Vagina (tissue), 2 donors: ENCODE data around the gene MAS1.

Experiments used
- POLR2A ChIP-seq, 2 donors: fragments of 450-650 bp; IDR thresholded peaks; one replicate each; pipeline ENCODE4 v1.6.1; 2017; ENCODE audit warnings: antibody characterized with exemption in 2 of 2, mild to moderate bottlenecking in 2 of 2, moderate library complexity in 2 of 2
- TF ChIP-seq, protein P1 (sequence below), 3 experiments: fragments of 450-650 bp in 2 of 3; fragments of 200-600 bp in 1 of 3; sonication (generic) in 1 of 3; IDR thresholded peaks; one replicate each; pipeline ENCODE4 v1.5.1; 2017 to 2019; ENCODE audit warnings: antibody characterized with exemption in 3 of 3, mild to moderate bottlenecking in 2 of 3, moderate library complexity in 2 of 3

DNA sequence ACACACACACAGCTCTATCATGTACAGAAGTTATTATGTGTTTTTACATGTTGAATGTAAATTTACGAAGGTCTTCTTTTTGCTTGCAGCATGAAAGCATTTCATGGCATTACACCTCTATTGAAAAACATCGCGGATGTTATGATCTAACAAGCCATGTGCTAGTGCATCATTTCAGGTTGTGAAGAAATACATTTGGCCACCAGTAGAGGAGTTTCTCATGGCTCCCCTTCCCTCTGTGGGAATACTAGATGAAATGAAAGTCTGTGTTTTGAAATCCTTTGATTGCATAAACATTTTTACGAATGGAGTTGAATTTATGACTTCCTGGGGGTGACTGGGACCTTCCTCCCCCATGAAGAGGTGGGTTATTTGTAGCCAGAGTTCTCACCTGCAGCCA is 17.7 kb downstream of the MAS1 start:
- no peak for TF ChIP-seq POLR2A (IDR thresholded peaks at IDR 0.05)
- TF ChIP-seq, protein P1, sequence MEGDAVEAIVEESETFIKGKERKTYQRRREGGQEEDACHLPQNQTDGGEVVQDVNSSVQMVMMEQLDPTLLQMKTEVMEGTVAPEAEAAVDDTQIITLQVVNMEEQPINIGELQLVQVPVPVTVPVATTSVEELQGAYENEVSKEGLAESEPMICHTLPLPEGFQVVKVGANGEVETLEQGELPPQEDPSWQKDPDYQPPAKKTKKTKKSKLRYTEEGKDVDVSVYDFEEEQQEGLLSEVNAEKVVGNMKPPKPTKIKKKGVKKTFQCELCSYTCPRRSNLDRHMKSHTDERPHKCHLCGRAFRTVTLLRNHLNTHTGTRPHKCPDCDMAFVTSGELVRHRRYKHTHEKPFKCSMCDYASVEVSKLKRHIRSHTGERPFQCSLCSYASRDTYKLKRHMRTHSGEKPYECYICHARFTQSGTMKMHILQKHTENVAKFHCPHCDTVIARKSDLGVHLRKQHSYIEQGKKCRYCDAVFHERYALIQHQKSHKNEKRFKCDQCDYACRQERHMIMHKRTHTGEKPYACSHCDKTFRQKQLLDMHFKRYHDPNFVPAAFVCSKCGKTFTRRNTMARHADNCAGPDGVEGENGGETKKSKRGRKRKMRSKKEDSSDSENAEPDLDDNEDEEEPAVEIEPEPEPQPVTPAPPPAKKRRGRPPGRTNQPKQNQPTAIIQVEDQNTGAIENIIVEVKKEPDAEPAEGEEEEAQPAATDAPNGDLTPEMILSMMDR (IDR thresholded peaks at IDR 0.05), result peak in 1 of 3 experiments; percentile 30
